AG04450 (cell line): ENCODE results near the gene XAGE1A. TPM values are rescaled to one million over a fixed set of nuclear protein-coding genes. Genes with fewer than 3 reads are reported as not detected.
"Not testable (repeated sequence)": the region's sequence is repeated elsewhere in the genome, so short reads cannot be mapped to it uniquely, and the experiment has no call there.

Source experiments
- CTCF ChIA-PET: fragments of 300-600, 350-600 bp; formaldehyde crosslinking; extraction: SDS; loops from one replicate; lab custom pipeline; 2022; ENCODE audit warnings: antibody characterized with exemption, inconsistent platforms; lab: Charles Lee
- POLR2A ChIA-PET: fragments of 350-600 bp; formaldehyde crosslinking; extraction: SDS; loops from one replicate; lab custom pipeline; 2021; ENCODE audit warnings: antibody characterized with exemption, inconsistent platforms; lab: Yijun Ruan, JAX
- DNase-seq: peaks from one replicate; pipeline ENCODE4 v3.0.0-alpha.2; 2011; ENCODE audit warnings: low read depth, low spot score
- H3K27ac ChIP-seq: one replicate; pipeline ENCODE4 v1.5.1; 2012; ENCODE audit warnings: low read depth, low read length, control low read depth
- H3K27me3 ChIP-seq: one replicate; pipeline ENCODE4 v1.6.0; 2012; ENCODE audit warnings: low read length; ENCODE audit not compliant: control insufficient read depth, insufficient read depth
- H3K4me3 ChIP-seq: 2 replicates; pipeline ENCODE4 v1.5.1; 2011; ENCODE audit warnings: mild to moderate bottlenecking, low read depth, low read length, control low read depth
- H3K9me3 ChIP-seq: 2 replicates; pipeline ENCODE4 v1.5.1; 2012; ENCODE audit warnings: low read length; ENCODE audit not compliant: control insufficient read depth, insufficient read depth
- polyA plus RNA-seq: library from polyadenylated mRNA; depleted of rRNA; stranded (reverse); fragments of >200 nt; gene quantifications from 2 replicates; pipeline ENCODE4 v1.2.3, GENCODE V29; 2011
- TF ChIP-seq, protein P1 (sequence below): IDR thresholded peaks from 2 replicates; pipeline ENCODE4 v1.5.1; 2011; ENCODE audit warnings: low read depth, low read length, control low read depth, inconsistent platforms

The XAGE1A gene
- polyA plus RNA-seq, 1 experiment = not detected

DNA sequence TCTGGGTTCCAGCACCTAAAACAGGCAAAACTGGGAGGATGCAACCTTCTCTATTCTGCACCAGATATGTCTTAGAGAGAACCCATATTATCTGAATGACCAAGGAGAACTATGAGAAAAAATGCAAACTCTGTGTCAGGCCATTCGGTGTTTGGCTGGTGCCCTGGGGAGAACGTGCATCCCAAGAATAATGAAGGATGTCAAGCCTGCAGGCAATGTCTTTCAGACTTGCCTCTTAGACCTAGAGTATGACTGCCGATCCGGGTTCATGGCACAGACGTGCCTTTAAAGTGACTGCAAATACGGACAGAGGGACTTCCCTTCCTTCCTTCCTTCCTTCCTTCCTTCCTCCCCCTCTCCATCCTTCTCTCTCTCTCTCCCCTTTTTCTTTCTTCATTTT is 14.3 kb downstream of the XAGE1A start:
- CTCF ChIA-PET = no interaction called here
- TF ChIP-seq, protein P1, sequence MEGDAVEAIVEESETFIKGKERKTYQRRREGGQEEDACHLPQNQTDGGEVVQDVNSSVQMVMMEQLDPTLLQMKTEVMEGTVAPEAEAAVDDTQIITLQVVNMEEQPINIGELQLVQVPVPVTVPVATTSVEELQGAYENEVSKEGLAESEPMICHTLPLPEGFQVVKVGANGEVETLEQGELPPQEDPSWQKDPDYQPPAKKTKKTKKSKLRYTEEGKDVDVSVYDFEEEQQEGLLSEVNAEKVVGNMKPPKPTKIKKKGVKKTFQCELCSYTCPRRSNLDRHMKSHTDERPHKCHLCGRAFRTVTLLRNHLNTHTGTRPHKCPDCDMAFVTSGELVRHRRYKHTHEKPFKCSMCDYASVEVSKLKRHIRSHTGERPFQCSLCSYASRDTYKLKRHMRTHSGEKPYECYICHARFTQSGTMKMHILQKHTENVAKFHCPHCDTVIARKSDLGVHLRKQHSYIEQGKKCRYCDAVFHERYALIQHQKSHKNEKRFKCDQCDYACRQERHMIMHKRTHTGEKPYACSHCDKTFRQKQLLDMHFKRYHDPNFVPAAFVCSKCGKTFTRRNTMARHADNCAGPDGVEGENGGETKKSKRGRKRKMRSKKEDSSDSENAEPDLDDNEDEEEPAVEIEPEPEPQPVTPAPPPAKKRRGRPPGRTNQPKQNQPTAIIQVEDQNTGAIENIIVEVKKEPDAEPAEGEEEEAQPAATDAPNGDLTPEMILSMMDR = no peak
- H3K9me3 ChIP-seq = no peaks in the 10 kb centered on the region
- no peak overlapping the region for H3K27ac ChIP-seq
- DNase-seq = no peak
- POLR2A ChIA-PET = no interaction called here
- no peak overlapping the region for H3K4me3 ChIP-seq
- no peaks in the 10 kb centered on the region for H3K27me3 ChIP-seq

DNA sequence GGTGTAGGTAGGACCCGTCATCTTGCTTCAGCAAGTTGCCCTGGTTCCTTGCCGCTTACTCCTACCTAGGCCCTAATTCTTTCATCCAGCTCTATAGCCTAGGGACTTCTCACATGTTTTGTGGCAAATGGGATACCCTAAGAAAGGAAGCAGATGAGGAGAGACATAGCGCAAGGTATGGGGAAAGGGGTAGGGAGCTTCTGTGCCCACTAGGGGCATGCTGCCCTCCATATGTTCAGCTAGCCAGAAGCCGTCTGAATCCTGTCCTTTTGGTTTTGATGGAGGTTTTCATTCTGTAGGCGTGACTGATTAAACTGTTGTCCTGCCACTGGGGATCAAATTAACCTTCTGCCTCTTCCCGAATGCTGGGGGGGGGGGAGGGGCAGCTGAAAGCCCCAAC is 15.5 kb downstream of the XAGE1A start:
- CTCF ChIA-PET, H3K4me3 ChIP-seq, DNase-seq, H3K9me3 ChIP-seq, H3K27me3 ChIP-seq, POLR2A ChIA-PET, H3K27ac ChIP-seq: not testable (repeated sequence)

DNA sequence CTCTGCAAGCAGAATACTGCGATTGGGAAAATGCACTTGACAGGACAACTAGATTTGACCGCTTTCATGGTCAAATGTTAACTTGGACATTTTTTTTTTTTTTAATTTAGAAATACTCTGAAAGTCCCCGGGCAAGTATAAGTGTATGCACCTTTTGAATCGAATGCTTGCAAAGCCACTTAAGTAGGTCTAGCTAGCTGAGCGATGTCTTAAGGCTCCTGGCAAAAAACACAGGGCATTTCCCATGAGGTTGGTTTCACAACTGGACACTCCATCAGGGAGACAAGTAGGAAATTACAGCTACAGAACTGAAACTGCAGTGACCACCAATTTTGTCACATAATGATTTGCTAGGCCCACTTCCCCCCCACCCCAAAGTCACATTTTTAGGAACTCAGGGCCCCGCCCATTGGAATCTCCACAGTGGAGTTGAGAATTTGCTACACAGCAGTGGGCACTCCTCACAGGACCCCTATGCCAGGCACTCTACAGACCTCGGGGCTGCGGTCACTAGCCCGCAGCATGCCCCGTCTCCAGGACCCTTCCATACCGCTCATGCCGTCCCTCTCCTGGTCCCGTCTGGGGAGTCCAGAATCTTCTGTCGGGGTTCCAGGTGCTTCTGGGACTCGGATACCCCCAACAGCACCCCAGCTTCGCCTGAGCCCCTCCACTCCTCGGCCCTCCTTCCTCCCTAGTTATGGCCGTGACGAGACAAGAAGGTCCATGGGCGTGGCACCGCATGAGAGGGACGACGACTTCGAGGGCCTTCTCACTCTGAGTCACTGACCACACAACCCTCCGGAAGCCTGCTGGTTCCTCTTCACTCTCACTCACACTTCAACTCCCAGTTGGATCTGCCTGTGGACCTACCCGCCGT is 20.7 kb downstream of the XAGE1A start:
- DNase-seq, CTCF ChIA-PET, H3K9me3 ChIP-seq, H3K4me3 ChIP-seq, H3K27ac ChIP-seq, H3K27me3 ChIP-seq, POLR2A ChIA-PET: not testable (repeated sequence)

DNA sequence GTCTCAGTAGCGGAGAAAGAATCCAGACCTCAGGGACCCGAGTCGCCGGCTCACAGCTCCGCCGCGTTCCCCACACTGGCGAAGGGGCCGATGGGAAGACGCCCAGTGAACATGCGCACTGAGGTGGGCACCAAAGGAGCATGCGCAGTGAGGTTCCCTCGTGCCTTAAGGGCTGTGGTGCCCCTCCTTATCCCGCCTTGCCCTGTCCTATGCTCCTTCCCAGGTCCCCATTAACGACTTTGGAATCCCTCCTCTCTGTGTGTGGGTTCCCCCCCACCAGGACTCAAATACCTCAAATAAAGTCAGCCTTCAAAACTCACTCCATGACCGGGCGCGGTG is 21.3 kb downstream of the XAGE1A start, which contains the start of gene XAGE1B:
TSS of gene XAGE1B (minus strand) at position 77 of the 339 bp plus-strand sequence. CDS start 1,536 bp downstream, outside the sequence.
- H3K9me3 ChIP-seq, DNase-seq, POLR2A ChIA-PET, H3K4me3 ChIP-seq, H3K27ac ChIP-seq, CTCF ChIA-PET, H3K27me3 ChIP-seq: not testable (repeated sequence)

DNA sequence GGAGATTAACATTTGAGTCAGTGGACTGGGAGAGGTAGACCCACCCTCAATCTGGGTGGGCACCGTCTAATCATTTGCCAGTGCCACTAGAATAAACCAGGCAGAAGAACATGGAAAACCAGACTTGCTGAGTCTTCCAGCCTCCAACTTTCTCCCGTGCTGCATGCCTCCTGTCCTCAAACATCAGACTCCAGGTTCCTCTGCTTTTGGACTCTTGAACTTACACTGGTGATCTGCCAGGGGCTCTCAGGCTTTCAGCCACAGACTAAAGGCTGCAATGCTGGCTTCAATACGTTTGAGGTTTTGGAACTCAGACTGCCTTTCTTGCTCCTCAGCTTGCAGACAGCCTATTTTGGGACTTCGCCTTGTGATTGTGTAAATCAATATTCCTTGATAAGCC is 45.4 kb downstream of the XAGE1A start:
- H3K9me3 ChIP-seq, H3K4me3 ChIP-seq, DNase-seq, POLR2A ChIA-PET, H3K27ac ChIP-seq, CTCF ChIA-PET, H3K27me3 ChIP-seq: not testable (repeated sequence)

DNA sequence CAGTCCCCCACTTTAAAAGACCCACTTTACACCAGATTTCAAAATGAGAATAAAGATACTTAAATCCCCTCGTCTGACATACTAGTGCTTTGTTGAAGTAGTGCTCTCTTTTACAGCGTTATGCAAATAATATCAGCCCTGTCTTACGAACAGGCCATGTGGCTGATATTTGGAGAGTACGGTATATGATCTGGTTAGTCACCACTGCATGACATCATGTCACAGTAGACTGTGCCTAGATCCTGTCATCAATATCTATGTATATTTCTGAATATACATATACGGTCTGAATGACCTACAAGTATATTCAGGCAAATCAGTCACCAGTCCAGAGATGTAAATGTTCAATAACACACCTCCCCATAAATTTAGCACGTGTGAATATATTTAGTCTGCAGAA is 46.7 kb downstream of the XAGE1A start:
- H3K4me3 ChIP-seq = no peak overlapping the region
- ChIA-PET CTCF (no interaction called here), POLR2A (no interaction called here)
- no peaks in the 10 kb centered on the region for H3K9me3 ChIP-seq
- TF ChIP-seq, protein P1 = no peak
- DNase-seq = no peak
- H3K27me3 ChIP-seq = no peaks in the 10 kb centered on the region
- no peak overlapping the region for H3K27ac ChIP-seq

DNA sequence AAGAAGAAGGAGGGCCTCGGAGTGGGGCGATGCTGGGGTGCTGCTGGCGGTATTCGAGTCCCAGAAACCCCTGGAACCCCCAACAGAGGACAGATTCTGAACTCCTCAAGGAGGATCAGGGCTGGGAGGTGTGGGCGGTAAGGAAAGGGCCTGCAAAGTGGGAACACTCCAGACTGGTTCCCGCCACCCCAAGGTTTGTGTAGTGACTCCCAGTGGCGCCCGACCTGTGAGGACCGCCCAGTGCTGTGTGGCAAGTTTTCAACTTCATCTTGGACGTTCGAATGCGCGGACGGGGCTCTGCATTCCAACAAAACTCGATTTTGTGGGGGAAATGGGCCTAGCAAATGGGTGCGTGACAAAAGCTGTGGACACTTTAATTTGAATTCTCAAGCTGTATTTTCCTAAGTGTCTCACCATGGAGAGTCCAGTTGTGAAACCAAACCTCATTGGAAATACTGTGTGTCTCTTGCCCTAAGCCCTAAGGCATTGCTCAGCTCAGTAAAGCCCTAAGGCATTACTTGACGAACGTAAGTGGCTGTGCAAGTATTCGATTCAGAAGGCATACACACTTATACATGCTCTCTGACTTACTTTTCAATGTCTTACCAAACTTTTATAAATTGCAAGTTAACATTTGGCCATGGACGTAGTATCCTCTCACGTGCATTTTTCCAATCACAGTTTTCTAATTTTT is 48.7 kb downstream of the XAGE1A start:
- ChIA-PET POLR2A (no interaction called here), CTCF (no interaction called here)
- TF ChIP-seq, protein P1 = no peak
- no peak for DNase-seq
- Histone ChIP-seq H3K9me3 (no peaks in the 10 kb centered on the region), H3K4me3 (no peak overlapping the region), H3K27me3 (no peaks in the 10 kb centered on the region), H3K27ac (no peak overlapping the region)

DNA sequence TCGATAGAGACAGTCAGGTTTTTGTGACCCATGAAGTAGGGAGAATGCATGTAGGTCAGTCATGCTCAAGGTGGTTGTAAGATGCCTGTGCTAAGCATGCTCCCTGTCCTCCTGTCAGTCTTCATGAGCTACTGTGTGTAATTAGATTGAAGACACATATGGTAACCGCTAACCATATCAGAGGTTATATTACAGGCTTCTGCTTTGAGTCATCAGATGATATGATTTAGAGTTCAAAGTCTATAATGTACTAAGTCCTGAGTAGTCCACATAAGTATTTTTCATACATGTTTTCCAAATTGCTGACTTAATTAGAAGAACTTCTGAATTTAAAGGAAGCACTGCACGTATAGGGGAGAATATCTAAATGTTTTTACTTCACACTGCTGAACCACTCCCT is 53.2 kb downstream of the XAGE1A start:
- H3K27me3 ChIP-seq, DNase-seq, CTCF ChIA-PET, H3K27ac ChIP-seq, H3K4me3 ChIP-seq, POLR2A ChIA-PET, H3K9me3 ChIP-seq: not testable (repeated sequence)
